Erythroblast (primary cell): ENCODE measurements around the gene ZNF813.
"Not testable (repeated sequence)": the region's sequence is repeated elsewhere in the genome, so short reads cannot be mapped to it uniquely, and the experiment has no call there.

ENCODE experiments used
- DNase-seq, 2 experiments: peaks; one replicate each; lab custom pipeline; 2025; lab: John Stamatoyannopoulos, UW
- GATA1 ChIP-seq: IDR thresholded peaks from 2 replicates; pipeline ENCODE4 v1.6.1; 2011; ENCODE audit warnings: low read depth, mild to moderate bottlenecking, control low read depth, low read length, moderate library complexity
- POLR2A ChIP-seq: IDR thresholded peaks from 2 replicates; pipeline ENCODE4 v1.6.1; 2011; ENCODE audit warnings: mild to moderate bottlenecking, low read length

The ZNF813 gene

GRCh38 chr19:53467485-53468262 is at the start of gene ZNF813:
Gene ZNF813 (plus strand): TSS chr19:53467733. CDS start chr19:53483823, 16,090 bp downstream.
- peak; percentile 89 to 94 for DNase-seq
- TF ChIP-seq POLR2A, result peak; percentile 37
- no peak for TF ChIP-seq GATA1

GRCh38 chr19:53420520-53421315 is 46.8 kb upstream of the ZNF813 start:
- DNase-seq, result not testable (repeated sequence)

- TF ChIP-seq GATA1 (no peak), POLR2A (no peak)
- DNase-seq, result no peak
Measured at GRCh38 chr19:53422551-53422950, 45.0 kb upstream of the ZNF813 start.

GRCh38 chr19:53423074-53423473 is 44.5 kb upstream of the ZNF813 start:
- not testable (repeated sequence) for DNase-seq

GRCh38 chr19:53423680-53424079 is 43.9 kb upstream of the ZNF813 start:
- not testable (repeated sequence) for DNase-seq

GRCh38 chr19:53424968-53425597 is 42.5 kb upstream of the ZNF813 start:
- TF ChIP-seq POLR2A (no peak), GATA1 (no peak)
- peak; percentile 73 to 85 for DNase-seq

- peak; percentile 94 to 97 for DNase-seq
- TF ChIP-seq GATA1, result no peak
- peak; percentile 68 for TF ChIP-seq POLR2A
Measured at GRCh38 chr19:53431399-53432087, 36.0 kb upstream of the ZNF813 start, which contains the start of gene ZNF761. Gene ZNF761 (plus strand): TSS chr19:53431984. CDS start chr19:53447269, 15,285 bp downstream.

GRCh38 chr19:53432088-53432661 is 35.4 kb upstream of the ZNF813 start:
- TF ChIP-seq POLR2A (peak; percentile 44), GATA1 (no peak)
- DNase-seq, result peak; percentile 48 to 61

GRCh38 chr19:53443809-53444208 is 23.7 kb upstream of the ZNF813 start:
- DNase-seq, result not testable (repeated sequence)

- DNase-seq, result not testable (repeated sequence)
Measured at GRCh38 chr19:53447196-53447595, 20.3 kb upstream of the ZNF813 start.

- no peak for DNase-seq
- TF ChIP-seq GATA1 (no peak), POLR2A (no peak)
Measured at GRCh38 chr19:53455828-53456227, 11.7 kb upstream of the ZNF813 start.

GRCh38 chr19:53460131-53460721 is 7.3 kb upstream of the ZNF813 start:
- not testable (repeated sequence) for DNase-seq

- DNase-seq, result no peak
- no peak for TF ChIP-seq POLR2A
- no peak for TF ChIP-seq GATA1
Measured at GRCh38 chr19:53461866-53462265, 5.7 kb upstream of the ZNF813 start.
